Astrocyte of the spinal cord (primary cell): ENCODE results near the gene UBL3.

ENCODE experiments used
- DNase-seq: peaks from one replicate; pipeline ENCODE4 v3.0.0; 2011; ENCODE audit warnings: low read depth, low spot score
- H3K4me3 ChIP-seq: 2 replicates; pipeline ENCODE4 v1.5.1; 2011; ENCODE audit warnings: low read depth, mild to moderate bottlenecking, low read length, moderate library complexity
- in situ Hi-C: cut with HindIII; loops from 2 replicates; pipeline ENCODE4 v1.10.0; 2017; ENCODE audit warnings: low sequenced_read_pairs
- TF ChIP-seq, protein P1 (sequence below): IDR thresholded peaks from 2 replicates; pipeline ENCODE4 v1.5.1; 2012; ENCODE audit warnings: low read depth, mild to moderate bottlenecking, low read length, inconsistent platforms

The UBL3 gene

DNA sequence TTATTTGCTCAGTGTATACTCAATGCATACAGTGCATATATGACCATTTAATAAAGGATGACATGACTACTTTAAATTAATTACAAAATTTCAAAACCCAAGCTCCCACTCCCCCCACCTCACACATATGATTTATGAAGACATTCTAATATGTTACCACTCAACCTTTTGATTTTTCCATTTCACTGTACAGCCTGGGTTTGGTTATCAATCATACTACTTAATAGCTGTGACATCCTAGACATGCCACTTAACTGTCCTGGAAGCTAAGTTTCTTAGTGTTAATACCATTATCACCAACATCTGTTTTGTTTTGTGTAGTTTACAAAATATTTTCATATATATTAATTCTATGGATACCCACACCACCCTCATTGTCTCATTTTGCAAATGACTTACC, 42.2 kb downstream of the UBL3 start:
- H3K4me3 ChIP-seq: no peak overlapping the region
- TF ChIP-seq, protein P1, sequence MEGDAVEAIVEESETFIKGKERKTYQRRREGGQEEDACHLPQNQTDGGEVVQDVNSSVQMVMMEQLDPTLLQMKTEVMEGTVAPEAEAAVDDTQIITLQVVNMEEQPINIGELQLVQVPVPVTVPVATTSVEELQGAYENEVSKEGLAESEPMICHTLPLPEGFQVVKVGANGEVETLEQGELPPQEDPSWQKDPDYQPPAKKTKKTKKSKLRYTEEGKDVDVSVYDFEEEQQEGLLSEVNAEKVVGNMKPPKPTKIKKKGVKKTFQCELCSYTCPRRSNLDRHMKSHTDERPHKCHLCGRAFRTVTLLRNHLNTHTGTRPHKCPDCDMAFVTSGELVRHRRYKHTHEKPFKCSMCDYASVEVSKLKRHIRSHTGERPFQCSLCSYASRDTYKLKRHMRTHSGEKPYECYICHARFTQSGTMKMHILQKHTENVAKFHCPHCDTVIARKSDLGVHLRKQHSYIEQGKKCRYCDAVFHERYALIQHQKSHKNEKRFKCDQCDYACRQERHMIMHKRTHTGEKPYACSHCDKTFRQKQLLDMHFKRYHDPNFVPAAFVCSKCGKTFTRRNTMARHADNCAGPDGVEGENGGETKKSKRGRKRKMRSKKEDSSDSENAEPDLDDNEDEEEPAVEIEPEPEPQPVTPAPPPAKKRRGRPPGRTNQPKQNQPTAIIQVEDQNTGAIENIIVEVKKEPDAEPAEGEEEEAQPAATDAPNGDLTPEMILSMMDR: no peak
- in situ Hi-C loops: no loop called here
- no peak for DNase-seq

DNA sequence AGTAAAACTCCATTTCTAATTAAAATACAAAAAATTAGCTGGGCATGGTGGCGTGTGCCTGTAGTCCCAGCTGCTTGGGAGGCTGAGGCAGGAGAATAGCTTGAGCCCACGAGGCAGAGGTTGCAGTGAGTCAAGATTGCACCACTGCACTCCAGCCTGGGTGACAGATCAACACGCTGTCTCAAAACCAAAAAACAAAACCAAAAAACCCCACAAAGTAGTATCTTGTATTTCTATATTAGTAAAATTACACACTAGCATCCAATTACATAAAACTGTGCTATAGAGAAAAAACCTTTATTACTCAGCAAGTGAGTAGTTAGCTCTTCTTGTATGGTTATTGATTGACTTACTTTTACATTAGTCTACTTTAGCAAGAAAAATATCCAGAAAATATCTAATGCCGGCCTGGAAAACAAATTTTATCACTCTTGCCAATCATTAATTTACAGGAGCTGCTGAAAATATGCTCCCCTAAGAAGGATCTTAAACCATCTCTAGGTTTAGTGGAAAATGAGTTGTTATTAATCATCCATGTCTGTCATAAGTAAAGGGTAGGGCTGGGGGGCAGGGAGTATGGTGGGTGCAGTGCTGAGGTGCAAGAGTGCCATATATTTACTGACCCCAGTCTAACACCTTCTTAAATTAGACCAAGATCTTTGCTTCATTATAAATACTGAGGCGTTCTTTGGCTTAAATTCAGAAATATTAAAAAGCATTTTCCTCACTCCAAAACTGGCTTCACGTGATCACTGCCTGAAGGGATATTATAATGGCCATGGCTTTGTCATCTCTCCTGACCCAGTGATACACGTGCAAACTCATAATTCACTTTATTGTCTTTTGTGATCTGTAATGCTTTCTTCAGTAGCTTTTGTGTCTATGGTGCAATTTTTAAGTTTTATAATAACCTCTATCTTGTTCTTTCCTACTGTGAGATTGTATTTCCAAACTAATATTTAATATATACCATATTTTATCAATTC, 44.1 kb downstream of the UBL3 start:
- no peak for DNase-seq
- TF ChIP-seq, protein P1: no peak
- in situ Hi-C loops: no loop called here
- no peak overlapping the region for H3K4me3 ChIP-seq

DNA sequence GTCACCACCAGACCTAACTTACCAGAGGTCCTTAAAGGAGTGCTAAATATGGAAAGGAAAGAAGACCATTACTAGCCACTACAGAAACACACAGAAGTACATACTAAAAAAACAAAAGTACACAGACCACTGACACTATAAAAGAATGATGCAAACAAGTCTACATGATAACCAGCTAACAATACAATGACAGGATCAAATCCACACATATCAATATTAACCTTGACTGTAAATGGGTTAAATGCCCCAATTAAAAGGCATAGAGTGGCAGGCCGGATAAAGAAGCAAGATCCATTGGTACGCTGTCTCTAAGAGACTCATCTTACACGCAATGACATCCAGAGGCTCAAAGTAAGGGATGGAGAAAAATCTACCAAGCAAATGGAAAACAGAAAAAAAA, 47.2 kb downstream of the UBL3 start:
- TF ChIP-seq, protein P1: no peak
- in situ Hi-C loops: no loop called here
- H3K4me3 ChIP-seq: no peak overlapping the region

DNA sequence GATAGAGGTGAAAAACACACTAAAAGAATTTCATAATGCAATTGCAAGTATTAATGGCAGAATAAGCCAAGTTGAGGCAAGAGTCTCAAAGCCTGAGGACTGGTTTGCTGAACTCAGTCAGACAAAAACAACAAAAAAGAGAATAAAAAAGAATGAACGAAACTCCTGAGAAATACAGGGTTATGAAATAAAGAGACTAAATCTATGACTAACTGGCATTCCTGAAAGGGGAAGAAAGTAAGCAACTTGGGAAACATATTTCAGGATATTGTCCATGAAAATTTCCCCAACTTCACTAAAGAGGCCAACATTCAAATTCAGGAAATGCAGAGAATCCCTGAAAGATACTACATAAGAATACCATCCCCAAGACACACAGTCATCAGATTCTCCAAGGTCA, 47.8 kb downstream of the UBL3 start:
- in situ Hi-C loops: no loop called here
- no peak for DNase-seq
- no peak overlapping the region for H3K4me3 ChIP-seq
- TF ChIP-seq, protein P1: no peak

More for the DNA sequence above, 47.2 kb downstream of the UBL3 start:
- DNase-seq: no peak

DNA sequence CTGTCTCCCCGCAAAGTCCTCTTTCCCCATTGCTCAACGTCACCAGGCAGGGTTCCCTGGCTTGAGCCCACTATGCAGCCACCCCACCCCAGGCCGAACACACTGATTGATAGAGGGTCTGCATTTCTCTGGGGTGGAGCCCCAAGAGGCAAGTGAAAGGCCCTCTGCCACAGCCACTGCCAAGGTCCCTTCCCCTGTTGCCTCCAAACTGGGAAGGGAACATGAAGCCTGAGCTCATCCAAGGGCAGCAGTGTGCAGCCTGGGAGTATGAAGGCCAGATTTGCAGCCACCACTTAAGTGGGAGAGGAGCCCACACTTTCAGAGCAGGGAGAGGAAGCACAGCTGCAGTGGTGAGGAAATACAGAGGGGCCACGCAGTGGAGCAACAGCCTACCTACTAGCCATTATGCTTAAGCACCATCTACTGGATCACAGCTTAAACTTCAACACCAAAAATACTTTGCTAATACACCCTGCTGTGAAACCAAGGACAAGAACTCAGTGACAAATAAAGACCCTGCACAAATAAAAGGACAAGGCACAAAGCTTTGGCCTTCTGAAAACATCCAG, 48.6 kb downstream of the UBL3 start:
- no peak for DNase-seq
- TF ChIP-seq, protein P1: no peak
- no peak overlapping the region for H3K4me3 ChIP-seq

DNA sequence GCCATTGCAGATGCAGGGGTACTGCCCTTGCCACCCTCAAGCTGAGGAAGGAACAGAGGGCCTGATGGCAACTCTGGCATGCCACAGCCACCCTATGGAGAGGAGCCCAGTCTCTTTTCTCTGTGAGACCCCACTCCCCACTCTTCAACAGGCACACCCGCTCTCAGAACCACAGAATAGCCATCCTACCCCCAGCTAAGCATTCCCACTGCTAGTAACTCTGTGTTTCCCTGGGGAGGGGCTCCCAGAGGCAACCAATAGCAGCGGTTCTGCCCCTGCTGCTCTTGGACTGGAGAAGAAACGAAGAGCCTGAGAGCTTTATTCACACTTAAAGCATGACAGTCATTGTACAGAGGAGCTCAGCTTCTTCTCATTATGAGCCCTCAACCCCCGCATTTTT, 49.3 kb downstream of the UBL3 start:
- DNase-seq: no peak
- TF ChIP-seq, protein P1: no peak
- no peak overlapping the region for H3K4me3 ChIP-seq
- in situ Hi-C loops: no loop called here

More for the DNA sequence above, 48.6 kb downstream of the UBL3 start:
- in situ Hi-C loops: no loop called here
